ENCODE data around the gene HDAC10.

The HDAC10 gene

GRCh38 chr22:50269573-50269969, 18.5 kb upstream of the HDAC10 start:
- DNase-seq = no peak

- no peak for DNase-seq
Observed at GRCh38 chr22:50268655-50269113, 17.6 kb upstream of the HDAC10 start.

DNA sequence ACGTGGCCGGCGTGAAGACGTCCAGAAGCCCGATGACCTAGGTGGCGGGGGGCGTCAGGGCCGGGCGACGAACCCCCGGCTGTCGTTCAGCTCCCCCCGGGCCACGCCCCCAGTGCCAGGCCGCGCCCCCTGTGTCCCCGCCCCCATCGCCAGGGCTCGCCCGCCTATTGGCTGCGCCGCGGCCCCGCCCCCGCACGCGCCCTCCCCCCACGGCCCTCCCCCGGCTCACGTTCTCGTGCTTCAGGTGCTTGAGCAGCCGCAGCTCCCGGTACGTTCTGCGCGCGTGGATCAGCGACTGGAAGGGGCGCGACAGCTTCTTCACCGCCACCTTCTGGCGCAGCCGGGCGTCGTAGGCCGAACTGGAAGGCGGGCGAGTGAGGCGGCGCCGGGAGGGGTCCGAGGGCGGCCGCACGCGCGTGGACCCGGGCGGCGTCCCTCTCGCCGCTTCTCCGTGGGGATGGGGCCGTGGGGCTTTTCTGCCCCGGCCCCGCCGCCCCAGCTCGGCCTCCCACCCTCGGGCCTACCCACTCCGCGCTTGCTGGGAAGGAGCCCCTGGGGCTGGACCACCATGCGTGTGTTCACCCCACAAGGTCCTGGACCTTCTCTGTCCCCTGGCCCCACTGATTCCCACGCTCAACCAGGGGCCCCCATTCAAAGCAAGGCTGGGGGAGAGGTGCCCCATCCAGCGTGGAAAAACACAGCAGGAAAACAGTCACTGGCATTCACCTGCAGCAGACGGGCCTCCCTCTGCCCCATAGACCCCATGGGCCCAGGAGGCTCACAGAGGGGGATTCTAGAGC, 16.7 kb upstream of the HDAC10 start:
- DNase-seq = peak; percentile 66

DNA sequence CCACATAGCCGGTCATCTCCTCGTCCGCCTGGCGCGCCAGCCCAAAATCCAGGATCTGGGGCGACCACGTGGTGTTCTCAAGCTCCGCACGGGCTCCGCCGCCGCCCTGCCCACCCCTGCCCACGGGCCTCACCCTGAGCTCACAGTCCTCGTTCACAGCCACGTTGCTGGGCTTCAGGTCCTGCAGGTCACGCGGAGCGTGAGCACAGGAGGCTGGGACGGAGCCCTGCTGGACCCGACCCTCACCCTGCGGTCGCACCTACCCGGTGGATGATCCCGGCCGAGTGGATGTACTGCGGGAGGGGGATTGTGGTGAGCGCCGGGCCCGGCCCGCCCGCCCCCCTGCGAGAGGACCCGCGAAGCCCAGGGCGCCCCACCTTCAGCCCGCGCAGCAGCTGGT, 15.9 kb upstream of the HDAC10 start:
- DNase-seq = no peak

DNA sequence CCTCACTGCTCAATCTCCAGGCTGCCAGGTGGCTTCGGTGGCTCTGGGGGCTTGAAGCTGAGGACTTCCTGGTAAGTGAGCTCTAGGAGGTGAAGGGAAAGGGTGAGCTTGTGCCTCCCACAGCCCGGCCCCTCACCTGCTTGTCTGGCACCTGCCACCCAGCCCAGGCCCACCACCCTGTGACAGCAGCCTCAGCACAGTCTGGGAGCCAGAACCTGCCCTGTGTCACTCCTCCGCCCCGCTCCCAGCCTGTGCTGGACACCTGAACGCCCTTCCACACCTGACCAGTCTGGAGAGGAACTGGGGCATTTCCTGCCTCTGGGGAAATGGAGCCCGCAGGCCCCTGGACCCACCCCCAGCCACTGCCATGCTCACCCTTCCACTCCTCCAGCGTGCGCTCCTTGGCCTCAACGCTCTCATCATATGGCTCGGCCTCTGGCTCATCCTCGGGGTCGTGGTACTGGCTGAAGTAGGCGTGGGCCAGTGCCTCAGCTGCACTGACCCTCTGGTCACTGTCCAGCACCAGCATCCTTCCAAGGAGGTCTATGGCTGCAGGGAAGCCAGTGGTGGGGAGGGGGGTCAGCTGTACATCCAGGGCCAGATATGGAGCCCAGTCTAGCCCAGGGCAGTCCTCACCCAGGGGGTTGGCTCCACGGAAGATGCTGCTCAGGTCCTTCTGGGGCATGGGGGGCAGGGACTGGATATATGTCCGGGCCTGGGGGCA, 14.0 kb upstream of the HDAC10 start:
- no peak for DNase-seq

GRCh38 chr22:50264104-50264745, 13.2 kb upstream of the HDAC10 start:
- no peak for DNase-seq

DNA sequence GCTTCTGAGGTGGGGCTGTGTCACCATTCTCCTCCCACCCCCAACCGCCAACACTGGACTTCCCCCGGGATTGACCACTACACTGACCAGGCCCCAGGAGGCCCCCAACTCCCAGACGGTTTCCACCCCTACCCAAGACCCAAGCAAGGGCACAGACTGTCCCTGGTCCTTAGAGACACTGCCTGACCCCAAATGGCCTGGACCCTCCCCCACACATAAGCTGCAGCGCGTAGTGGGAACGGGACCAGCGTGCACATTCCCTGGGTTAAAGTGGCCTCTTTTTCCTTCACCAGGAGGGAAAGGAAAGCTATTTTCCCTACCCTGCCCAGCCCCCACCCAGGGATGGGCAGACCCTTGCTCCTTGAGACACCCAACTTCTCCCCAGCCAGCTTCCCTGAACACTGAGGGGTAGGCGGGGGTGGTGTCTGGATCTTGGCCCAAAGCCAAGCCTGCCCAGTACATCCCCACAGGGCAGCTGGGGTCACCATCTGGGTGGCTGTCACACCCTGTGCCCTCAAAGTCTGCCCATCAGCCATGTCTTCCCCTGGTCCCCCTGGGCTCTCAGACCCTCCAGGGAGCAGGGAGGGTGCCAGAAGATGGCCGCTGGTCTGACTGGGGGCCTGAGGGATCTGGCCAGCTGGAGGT, 12.0 kb upstream of the HDAC10 start:
- DNase-seq = no peak

DNA sequence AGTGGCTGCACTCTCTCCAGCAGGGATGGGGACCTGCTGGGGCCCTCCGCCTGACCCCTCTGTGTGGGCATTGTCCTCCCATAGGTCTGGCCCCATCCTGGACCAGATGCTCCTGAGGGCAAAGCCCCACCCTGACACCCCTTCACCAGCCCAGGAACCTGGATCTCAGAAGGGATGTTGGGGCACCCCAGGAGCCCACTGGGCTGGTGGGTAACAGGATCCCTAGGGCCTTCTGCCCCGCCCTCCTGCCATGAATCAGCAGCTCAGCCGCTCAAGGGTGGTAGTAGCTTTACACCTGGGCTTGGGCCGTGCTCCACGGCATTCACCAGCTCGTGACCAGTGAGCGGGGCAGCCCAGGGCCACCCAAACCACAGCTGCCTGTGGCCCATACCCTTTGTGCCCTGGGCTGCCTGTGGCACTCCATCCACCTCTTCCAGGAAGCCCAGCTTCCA, 11.4 kb upstream of the HDAC10 start:
- DNase-seq = no peak

DNA sequence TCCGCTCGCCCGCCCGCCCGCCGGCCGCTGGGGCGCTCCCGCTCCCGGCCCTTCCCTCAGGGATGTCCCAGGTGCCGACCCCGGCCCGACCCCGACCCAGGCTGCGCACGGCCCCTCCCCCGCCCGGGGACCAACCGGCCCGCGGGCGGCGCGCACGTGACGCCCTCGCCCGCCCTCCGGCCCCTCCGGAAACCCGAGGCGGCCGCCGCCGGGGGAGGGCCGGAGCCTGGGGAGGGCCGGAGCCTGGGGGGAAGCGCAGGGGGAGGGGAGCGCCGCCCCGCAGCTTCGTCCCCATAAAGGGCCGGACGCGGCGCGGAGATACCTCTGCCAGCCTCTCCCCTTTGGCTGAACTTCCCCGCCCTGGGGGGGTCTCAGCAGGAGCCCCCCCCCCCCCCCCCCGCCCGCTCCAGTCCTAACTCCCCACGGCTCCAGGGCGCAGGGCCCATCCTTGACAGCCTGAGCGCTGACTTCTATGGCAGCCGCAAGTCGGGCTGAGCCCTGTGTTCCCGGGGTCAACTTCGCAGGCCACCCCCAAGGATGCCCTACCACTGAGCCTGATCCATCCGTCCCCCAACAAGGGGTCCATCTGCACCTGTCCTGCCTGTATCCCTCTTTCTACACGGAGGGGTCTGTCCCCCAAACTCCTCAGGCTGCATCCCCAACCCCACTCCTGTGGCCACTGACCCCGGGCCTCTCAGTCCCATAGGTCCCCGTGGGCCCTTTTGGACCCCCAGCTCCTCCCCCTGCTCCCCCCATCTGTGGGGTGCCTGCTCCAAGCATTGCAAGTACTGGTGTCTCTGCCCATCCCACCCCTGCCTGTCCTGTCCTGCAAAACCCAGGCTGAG, 10.8 kb upstream of the HDAC10 start, which contains the start of gene MAPK12:
Gene MAPK12 (minus strand): TSS at position 69 of the 845 bp plus-strand sequence. CDS start 174 bp downstream, outside the sequence.
- DNase-seq = no peak

DNA sequence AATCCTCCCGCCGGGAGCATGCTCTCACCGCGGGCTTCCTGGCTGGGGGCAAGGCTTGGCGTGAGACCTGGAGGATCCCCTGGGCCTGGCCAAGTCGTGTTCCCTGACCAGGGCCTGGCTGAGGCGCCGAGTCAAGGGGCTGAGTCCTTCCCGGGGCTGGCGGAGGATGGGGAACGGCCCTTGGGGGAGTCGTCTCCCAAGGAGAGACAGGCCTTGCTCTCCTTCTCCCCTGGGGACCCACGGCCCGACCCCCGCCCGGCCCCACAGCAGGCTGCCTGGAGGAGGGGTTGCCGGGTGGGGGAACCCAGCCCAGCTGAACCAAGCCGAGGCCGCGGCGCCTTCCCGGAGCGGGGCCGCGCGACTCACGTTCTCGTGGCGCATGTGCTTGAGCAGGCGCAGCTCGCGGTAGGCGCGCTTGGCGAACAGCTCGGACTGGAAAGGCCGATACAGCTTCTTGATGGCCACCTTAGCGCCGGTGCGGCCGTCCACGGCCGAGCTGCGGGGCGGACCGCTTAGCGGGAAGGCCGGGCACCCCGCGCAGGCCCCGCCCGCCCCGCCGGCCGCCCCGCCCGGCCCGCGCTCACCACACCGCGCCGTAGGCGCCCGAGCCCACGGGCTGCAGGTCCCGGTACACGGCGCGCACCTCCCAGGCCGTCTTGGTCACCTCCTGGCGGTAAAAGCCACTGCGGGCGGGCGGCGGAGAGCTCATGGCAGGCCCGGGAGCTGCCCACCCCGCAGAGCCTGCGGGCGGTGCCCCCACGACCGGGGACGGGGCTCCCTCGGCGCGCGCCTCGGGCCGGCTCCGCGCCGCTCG, 9.9 kb upstream of the HDAC10 start:
- no peak for DNase-seq

DNA sequence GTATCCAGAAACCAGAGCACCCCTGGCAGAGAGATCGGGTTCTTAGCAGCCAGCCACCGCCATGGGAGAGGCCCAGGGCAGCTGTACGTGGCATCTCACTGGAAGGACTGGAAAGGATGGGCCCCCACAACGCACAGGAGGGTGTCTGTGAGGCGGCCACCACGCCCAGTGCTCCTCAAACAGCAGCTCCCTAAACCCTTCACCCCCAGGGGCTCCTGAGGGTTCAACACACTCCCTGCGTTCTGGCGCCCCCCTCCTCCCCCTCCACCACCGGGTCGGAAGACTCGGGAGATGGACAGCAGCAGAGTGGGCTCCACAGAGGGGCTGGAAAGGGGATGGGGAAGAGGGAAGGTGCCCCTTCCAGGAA, 9.4 kb upstream of the HDAC10 start:
- no peak for DNase-seq

DNA sequence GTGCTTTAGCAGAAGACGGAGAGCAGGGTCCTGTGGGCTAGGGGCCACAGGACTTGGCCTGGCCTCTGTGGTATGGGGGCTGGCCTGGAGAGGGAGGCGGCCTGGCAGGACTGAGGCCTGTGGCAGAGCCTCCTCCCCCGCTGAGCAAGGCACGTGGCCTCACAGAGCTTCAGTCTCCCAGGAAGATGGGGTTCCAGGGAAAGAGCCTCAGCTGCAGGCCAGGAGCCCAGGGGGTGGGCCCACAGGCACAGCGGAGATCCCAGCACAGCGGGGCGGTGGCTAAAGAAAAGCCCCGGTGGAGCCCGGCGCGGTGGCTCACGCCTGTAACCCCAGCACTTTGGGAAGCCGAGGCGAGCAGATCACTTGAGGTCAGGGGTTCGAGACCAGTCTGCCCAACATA, 8.2 kb upstream of the HDAC10 start:
- DNase-seq = no peak

DNA sequence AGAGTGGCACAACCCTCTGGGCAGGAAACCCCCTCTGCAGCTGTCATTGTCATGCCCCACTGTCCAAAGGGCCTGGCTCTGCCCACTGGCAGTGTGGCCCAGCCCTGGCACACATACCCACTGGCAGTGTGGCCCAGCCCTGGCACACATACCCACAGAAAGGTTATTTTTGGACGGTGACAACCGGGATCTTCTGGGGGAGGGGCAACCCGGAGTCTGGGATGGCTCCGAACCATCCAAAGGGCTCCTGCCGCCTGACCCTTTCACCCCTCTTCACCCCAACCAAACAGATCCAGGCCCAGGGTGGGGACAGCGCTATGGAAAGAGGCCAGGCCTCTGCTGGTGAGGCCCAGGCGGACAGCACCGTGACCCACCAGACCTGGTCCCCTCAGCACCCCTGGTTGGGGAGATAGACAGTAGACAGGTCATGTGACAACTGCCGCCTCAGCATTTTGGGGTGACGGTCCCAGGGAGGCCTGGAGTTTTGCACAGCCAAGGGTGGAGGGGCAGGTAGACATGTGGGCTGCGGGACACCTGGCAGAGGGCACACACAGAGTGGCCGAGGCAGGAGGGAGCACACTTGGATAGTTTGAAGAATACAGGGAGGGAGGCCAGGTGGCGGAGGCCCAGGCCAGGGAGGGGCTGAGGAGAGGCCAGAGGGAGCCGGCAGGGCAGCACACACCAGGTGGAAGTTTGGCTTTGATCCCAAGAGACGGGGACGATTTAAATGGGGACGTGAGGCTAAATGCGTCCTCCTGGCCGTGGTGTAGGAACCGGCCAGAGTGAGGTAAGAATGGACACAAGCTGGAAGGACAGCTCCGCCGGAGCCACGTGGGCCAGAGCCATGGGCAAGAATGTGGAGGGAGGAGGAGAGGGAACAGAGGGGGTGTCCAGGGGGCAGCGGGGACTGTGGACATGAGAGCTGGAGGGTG, 7.6 kb upstream of the HDAC10 start:
- no peak for DNase-seq

DNA sequence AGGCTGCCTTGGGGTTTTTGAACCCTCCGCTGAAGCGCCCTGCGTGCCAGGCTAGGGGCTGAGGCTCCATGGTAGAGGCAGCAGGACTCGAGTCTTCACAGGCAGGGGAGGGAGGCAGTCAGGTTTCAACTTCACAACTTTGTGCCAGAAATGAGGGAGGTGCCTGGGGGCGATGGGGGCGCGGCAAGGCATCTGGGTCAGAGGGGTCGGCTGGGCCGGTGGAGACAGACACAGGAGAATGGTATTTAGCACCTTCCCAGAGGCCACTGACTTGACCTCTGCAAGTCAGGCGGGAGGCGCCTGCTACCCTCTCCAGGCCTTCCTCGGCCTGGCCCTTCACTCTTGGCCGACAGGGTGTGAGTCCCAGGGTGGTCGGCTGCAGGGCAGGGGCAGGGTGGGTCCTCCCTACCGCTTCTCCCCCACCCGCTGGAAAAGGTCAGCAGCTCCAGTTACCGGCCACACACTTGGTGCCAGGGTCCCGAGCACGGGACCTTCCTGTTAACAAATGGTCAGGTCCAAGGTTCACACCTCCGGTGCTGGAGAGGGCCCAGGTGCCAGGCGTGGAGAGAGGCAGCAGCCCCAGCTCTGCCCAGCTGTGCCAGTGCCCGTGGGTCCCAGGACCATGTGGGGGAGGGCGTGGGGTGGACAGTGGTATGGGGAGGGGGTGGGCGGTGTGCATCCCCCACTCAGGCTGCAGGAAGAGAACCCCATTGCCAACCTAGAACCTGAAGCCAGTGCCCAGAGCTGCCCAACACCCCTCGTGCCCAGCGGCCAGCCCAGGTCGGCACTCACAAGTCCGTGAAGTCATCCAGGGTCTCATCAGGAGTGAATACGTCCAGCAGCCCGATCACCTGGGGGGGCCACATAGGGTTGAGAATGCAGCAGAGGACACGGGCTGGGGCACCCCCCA, 6.6 kb upstream of the HDAC10 start:
- DNase-seq = no peak

DNA sequence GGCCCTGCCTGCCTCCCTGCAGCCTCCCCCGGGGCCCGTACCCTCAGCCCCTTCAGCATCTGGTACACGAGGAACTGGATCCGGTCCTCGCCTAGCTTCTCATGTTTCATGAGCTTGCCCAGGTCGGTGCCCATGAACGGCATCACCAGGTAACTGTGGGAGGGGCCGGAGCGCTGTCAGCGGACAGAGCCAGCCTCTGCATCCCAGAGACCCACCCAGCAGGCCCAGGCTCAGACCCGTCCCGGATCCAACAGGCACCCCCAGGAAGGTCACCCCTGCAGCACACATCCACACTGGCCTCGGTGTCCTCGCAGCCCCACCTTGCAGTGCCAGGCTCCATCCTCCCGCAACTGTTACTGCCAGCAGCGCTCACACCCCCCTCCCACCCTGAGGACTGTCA, 6.0 kb upstream of the HDAC10 start:
- no peak for DNase-seq

- no peak for DNase-seq
Observed at GRCh38 chr22:50256258-50256862, 5.3 kb upstream of the HDAC10 start.

- DNase-seq = no peak
Observed at GRCh38 chr22:50255607-50256006, 4.5 kb upstream of the HDAC10 start.

DNA sequence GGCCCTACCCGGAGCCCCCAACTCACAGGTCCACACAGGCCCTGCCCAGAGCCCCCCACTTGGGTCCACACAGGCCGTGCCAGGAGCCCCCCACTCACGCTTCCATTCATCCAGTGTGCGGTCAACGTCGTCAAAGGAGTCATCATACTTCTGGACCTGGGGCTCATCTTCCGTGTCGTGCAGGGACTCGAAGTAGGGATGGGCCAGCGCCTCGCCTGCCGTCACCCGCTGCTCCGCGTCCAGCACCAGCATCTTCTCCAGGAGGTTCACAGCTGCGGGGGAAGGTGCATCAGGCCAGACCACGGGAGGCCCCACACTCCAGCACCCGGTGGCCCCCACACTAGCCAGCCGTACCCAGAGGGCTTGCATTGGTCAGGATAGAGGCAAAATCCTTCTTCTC, 4.0 kb upstream of the HDAC10 start:
- DNase-seq = no peak

DNA sequence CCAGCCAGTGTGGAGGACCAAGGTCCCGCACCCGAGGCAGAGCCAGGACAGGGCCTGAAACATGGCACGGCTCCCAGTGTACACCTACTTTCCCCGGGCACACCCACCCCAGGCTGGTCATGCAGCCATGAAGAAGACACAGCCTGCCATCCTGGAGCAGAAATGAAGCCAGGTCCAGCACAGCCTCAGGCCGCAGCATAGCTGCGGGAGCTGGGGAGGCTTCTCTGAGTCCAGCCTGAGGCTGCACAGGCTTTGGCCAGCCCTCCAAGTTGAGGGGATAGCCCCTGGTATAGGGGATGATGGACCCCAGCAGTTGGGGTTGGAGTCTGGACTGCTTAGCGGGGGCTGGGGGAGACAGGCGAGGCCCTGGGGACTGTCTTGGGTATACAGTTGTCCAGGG, 2.9 kb upstream of the HDAC10 start:
- DNase-seq = no peak

All from stimulated activated CD4-positive, alpha-beta T cell treated with anti-CD3 and anti-CD28 coated beads, Interleukin-1b, Interleukin-23, amount 100 ng/mL, for 48 hours (primary cell).